ENCODE data around the gene GAL3ST3.

DNA sequence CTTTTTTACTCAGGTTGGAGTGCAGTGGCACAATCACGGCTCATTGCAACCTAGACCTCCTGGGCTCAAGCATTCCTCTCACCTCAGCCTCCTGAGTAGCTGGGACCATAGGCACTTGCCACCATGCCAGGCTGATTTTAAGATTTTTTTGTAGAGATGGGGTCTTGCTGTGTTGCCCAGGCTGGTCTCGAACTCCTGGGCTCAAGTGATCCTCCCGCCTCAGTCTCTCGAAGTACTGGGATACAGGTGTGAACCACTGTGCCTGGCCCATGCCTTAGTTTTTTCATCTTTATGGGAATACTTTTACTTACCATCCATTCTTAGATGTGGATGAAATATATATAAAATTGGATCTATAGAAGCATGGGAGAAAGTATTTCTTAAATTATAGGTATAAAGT lies 26.3 kb upstream of the GAL3ST3 start:
- TF ChIP-seq CTCF (IDR thresholded peaks at IDR 0.05; ENCODE audit: poor library complexity) (no peak), EZH2 (IDR thresholded peaks at IDR 0.05; ENCODE audit: borderline replicate concordance) (no peak), EZH2phosphoT487 (IDR thresholded peaks at IDR 0.05; ENCODE audit: low read depth, severe bottlenecking, unreplicated experiment) (no peak)
